HG02852 (cell line): ENCODE measurements around the gene CDK4.

Experiments used
- ATAC-seq: cut with Tn5 transposase; IDR thresholded peaks from one replicate; pipeline ENCODE4 v1.9.1; 2021; ENCODE audit warnings: mild to moderate bottlenecking, moderate library complexity; ENCODE audit not compliant: unreplicated experiment

Gene CDK4

GRCh38 chr12:57715036-57715748, 36.9 kb downstream of the CDK4 start:
- ATAC-seq, result peak; percentile 43

- ATAC-seq, result no peak
Measured at GRCh38 chr12:57713209-57713608, 38.9 kb downstream of the CDK4 start.

- no peak for ATAC-seq
Measured at GRCh38 chr12:57712701-57713100, 39.4 kb downstream of the CDK4 start.

GRCh38 chr12:57708296-57708695, 43.8 kb downstream of the CDK4 start:
- ATAC-seq, result no peak

GRCh38 chr12:57707250-57707649, 44.9 kb downstream of the CDK4 start:
- ATAC-seq, result no peak

DNA sequence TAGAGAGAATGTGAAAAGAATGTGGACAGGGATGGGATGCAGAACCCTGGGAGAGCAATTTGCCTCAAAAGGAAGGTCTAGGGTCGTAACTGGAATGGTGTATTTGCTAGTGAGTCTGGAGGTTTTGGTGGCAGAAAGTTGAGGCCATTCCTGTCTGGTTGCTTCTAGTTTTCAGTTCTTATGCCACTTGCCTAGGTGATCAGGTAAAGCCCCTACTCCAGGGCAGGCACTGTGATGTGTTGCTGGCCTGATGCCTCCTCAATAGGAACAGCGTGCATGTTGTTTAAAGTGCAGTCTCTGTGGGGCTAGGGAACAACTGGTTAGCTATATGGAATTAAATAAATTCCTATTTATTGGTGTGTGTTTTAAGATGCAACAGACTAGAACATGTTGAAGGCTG, 51.8 kb downstream of the CDK4 start:
- no peak for ATAC-seq

- ATAC-seq, result no peak
Measured at GRCh38 chr12:57698414-57698813, 53.7 kb downstream of the CDK4 start.
